SK-N-MC (cell line): Measurements from ENCODE around the gene GGA3.

Experiments
- EZH2 ChIP-seq: fragments of 200-600 bp; sonication (generic); IDR thresholded peaks from one replicate; pipeline ENCODE4 v1.6.1; 2017; ENCODE audit warnings: antibody characterized with exemption
- FOXP2 ChIP-seq: optimal IDR thresholded peaks from 2 replicates; pipeline ENCODE3; 2011; ENCODE audit warnings: mild to moderate bottlenecking, moderate library complexity; ENCODE audit not compliant: insufficient read depth; ENCODE audit errors: extremely low read length, control extremely low read depth
- POLR2AphosphoS5 ChIP-seq: IDR thresholded peaks from 2 replicates; pipeline ENCODE4 v1.6.1; 2012; ENCODE audit warnings: mild to moderate bottlenecking, low read depth, low read length, borderline replicate concordance

DNA sequence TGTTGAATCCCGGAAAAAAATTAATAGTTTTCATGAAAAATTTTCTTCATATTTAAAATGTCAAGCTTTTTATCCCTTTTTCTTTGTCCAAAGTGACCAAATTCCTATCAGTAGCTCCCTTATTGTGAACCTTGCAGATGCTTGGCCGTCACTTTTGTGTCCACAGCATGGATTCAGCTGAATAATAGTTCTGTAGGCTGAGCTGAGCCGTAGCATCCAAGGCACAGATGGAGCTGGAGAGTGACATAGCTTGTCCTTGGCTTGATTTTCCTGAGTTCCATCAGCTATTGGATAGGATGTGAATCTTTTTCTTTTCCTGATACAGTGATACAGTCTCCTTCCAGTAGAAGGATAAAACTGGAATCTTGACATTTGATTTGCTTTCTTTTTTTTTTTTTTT lies 52.3 kb downstream of the GGA3 start:
- no peak for TF ChIP-seq POLR2AphosphoS5
- TF ChIP-seq EZH2 = no peak
- TF ChIP-seq FOXP2 = no peak
